Inferior parietal cortex (tissue), 1 donor: ENCODE results near the gene BTBD19.
"Not testable (repeated sequence)": the region's sequence is repeated elsewhere in the genome, so short reads cannot be mapped to it uniquely, and the experiment has no call there.

Experiments used
- DNase-seq: peaks from one replicate; pipeline ENCODE4 v3.0.0-alpha.2; 2016; ENCODE audit errors: extremely low spot score

The BTBD19 gene

GRCh38 chr1:44808938-44809917, 905 bp downstream of the BTBD19 start:
- DNase-seq, result peak; percentile 9

GRCh38 chr1:44810101-44810761, 1.9 kb downstream of the BTBD19 start:
- no peak for DNase-seq

- DNase-seq, result not testable (repeated sequence)
Measured at GRCh38 chr1:44810762-44811105, 2.4 kb downstream of the BTBD19 start.

DNA sequence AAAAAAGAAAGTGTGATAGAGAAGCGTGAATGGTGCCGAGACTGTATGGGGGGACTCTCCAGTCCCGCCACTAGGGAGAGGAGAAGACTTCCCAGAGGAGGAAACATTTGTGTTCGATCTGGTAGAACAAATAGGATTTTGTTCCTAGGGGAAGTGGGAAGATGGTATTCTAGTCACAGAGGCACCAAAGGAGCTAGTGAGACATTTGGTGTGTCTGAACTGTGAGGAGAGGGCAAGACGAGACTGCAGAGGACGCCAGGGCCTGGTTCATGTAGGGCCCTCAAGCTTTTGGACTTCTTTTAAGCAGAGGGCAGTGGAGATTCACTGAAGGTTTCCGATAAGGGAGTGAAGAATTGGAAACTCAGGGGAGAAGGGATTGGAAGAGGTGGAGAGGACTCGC, 2.9 kb downstream of the BTBD19 start:
- no peak for DNase-seq

DNA sequence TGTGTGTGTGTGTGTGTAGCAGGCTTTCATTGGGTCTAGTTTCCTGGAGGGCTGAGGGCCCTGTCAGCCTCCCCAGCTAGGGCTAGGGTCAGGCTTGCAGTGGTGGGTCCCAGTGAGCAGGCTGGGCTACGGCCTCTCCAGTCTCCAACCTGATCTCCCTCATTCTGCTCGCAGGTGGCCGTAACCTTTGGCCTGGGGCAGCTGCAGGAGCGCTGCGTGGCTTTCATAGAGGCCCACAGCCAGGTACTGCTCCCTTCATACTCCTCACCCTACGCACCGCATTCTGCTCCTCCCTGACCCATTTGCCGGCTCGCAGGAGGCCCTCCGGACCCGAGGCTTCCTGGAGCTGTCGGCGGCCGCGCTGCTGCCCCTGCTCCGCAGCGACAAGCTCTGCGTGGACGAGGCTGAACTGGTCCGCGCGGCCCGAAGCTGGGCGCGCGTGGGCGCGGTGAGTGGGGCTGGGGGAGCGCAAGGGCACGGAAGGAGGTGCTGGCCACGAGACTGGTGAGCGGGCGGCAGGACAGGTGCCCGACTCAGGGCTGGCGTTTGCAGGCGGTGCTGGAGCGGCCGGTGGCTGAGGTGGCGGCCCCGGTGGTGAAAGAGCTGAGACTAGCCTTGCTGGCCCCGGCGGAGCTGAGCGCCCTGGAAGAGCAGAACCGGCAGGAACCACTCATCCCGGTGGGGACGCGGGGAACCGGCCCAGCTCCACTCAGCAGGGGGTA, 4.7 kb downstream of the BTBD19 start:
- peak; percentile 7 for DNase-seq

DNA sequence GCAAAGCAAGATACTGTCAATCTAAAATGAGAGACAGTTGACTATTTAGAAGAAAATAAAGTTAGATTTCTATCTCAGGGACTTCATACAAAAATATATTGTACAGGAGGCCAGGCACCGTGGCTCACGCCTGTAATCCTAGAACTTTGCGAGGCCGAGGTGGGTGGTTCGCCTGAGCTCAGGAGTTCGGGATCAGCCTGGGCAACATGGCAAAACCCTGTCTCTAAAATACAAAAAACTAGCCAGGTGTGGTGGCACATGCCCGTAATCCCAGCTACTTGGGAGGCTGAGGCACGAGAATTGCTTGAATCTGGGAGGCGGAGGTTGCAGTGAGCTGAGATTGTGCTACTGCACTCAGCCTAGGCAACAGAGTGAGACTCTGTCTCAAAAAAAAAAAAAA, 7.6 kb downstream of the BTBD19 start:
- not testable (repeated sequence) for DNase-seq

DNA sequence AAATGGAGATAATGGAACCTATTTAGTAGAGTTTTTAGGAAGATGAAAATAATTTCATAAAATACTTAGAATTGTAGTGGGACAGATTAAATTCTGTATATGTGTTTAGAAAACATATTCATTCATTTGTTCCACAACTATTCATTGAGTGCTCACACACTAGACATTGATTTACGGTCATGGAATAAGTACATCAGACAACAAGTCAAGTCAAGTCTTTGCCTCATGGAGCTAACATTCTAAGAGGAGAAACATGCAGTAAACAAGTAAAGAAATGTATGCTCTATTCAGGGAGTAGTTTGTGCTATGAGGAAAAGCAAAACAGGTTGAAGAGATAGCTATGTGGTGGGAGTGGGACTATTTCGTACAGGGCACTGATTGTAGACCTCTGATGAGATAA, 9.0 kb downstream of the BTBD19 start:
- DNase-seq, result no peak

- DNase-seq, result no peak
Measured at GRCh38 chr1:44817771-44818495, 9.6 kb downstream of the BTBD19 start.

GRCh38 chr1:44819196-44819607, 10.9 kb downstream of the BTBD19 start:
- no peak for DNase-seq

DNA sequence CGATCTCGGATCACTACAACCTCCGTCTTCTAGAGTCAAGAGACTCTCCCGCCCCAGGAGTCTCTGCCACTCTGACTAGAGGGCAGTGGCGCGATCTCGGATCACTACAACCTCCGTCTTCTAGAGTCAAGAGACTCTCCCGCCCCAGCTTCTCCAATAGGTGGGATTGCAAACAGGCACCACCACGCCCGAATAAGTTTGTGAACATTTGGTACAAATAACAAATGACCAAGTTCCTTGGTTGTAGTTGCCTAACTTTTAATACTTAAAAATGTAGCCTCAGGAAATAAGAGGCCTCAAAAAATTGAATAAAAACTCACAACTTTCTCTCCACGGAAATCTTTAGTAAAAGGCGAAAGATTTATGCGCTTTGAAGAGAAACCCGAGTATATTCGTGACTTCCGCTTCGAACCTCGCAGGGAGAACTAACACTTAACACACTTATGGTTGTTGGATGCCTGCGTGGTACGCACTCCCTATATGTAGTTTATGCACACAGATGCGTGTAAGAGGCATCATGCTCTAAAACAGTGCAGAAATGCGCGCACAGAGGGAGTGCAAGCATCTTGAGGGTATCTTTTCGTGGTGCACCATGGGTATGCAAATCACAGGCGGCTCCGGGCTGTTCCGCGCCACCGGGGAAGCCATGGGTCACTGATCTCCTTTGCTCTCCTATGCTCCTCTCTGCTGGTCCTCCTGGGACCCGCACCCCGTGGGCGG, 11.4 kb downstream of the BTBD19 start:
- peak; percentile 88 for DNase-seq

DNA sequence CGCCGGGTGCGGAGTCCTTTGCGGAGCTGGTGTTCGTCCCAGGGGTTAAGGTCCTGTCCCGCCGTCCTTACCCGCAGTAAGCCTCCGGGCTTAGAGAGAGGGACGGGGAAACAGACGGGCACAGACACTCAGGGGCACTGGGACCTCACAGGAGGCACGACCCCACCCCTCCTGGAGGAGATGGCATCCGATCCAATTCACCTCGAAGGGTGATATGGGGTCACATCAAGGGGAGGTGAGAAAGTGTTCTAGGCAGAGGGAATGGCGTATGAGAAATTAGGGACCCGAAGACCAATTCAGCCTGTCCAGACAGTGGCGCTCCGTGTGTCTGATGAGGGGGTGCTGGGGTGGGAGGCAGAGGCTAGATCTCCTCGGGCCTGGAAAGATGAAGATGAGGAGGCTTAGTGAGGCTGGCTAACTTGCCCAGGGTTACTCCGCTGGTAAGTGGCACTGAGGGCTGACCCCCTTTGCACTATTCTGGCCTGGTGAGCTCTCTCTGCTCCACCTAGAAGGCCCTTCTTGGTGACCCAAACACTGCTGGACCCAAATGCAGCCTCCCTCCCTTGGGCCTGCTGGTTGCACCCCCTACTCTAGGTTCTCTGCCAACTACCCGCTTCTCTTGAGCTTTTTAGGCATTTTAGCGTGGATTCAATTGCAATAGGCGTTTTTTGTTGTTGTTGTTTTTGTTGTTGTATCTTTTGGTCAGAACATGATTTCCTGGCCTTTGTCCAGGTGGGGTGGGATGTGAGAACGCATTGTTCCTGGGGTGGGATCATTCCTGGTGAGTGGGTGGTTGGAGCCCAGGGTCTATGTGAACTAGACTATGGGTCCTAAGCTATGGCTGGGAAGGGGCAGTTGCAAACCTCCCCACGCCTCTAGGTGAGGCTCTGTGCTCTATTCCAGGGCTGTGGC, 12.3 kb downstream of the BTBD19 start:
- no peak for DNase-seq

- DNase-seq, result no peak
Measured at GRCh38 chr1:44821240-44821715, 13.0 kb downstream of the BTBD19 start.

GRCh38 chr1:44822131-44822701, 13.9 kb downstream of the BTBD19 start:
- no peak for DNase-seq

GRCh38 chr1:44822981-44823451, 14.7 kb downstream of the BTBD19 start:
- DNase-seq, result no peak

- not testable (repeated sequence) for DNase-seq
Measured at GRCh38 chr1:44824392-44824791, 16.1 kb downstream of the BTBD19 start.

- no peak for DNase-seq
Measured at GRCh38 chr1:44826375-44827196, 18.3 kb downstream of the BTBD19 start.

- DNase-seq, result no peak
Measured at GRCh38 chr1:44827197-44828002, 19.1 kb downstream of the BTBD19 start.
